SK-N-SH treated with all-trans-retinoic acid at 6 μM for 48 hours (cell line): ENCODE measurements around the gene ADH1B.

Experiments used
- ARNTL ChIP-seq: fragments of 450-650 bp; formaldehyde crosslinking; IDR thresholded peaks from 2 replicates; pipeline ENCODE4 v1.5.0; 2020; ENCODE audit warnings: low read depth, mild to moderate bottlenecking, moderate library complexity, borderline replicate concordance
- PATZ1 ChIP-seq: fragments of 250-450 bp; sonication (Bioruptor Pico); IDR thresholded peaks from 2 replicates; pipeline ENCODE4 v1.8.0; 2020; ENCODE audit warnings: mild to moderate bottlenecking, moderate library complexity, borderline replicate concordance
- TOX ChIP-seq: fragments of 250-450 bp; sonication (Bioruptor Pico); IDR thresholded peaks from 2 replicates; pipeline ENCODE4 v1.8.0; 2021; ENCODE audit warnings: mild to moderate bottlenecking, moderate library complexity, borderline replicate concordance
- ZC3H10 ChIP-seq: fragments of 250-450 bp; sonication (Bioruptor Pico); IDR thresholded peaks from 2 replicates; pipeline ENCODE4 v1.5.1; 2021; ENCODE audit warnings: mild to moderate bottlenecking, moderate library complexity
- ZFP3 ChIP-seq: fragments of 250-450 bp; sonication (Bioruptor Pico); IDR thresholded peaks from 2 replicates; pipeline ENCODE4 v1.5.0; 2020; ENCODE audit warnings: mild to moderate bottlenecking, moderate library complexity
- ZFP30 ChIP-seq: fragments of 450-650 bp; formaldehyde crosslinking; IDR thresholded peaks from 2 replicates; pipeline ENCODE4 v1.5.0; 2022; ENCODE audit warnings: mild to moderate bottlenecking, moderate library complexity
- TF ChIP-seq, protein P1 (sequence below): fragments of 250-450 bp; sonication (Bioruptor Pico); IDR thresholded peaks from 2 replicates; pipeline ENCODE4 v1.5.1; 2020; ENCODE audit warnings: low read depth, mild to moderate bottlenecking, moderate library complexity

GRCh38 chr4:99264927-99265326 is 56.3 kb downstream of the ADH1B start:
- no peak for TF ChIP-seq PATZ1
- TF ChIP-seq ZC3H10 (CRISPR knock-in tag) = no peak
- no peak for TF ChIP-seq TOX
- no peak for TF ChIP-seq ZFP30 (CRISPR knock-in tag)
- no peak for TF ChIP-seq ZFP3
- TF ChIP-seq, protein P1, sequence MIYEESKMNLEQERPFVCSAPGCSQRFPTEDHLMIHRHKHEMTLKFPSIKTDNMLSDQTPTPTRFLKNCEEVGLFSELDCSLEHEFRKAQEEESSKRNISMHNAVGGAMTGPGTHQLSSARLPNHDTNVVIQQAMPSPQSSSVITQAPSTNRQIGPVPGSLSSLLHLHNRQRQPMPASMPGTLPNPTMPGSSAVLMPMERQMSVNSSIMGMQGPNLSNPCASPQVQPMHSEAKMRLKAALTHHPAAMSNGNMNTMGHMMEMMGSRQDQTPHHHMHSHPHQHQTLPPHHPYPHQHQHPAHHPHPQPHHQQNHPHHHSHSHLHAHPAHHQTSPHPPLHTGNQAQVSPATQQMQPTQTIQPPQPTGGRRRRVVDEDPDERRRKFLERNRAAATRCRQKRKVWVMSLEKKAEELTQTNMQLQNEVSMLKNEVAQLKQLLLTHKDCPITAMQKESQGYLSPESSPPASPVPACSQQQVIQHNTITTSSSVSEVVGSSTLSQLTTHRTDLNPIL = no peak
- TF ChIP-seq ARNTL (CRISPR knock-in tag) = no peak
